Tongue (tissue), 2 donors: ENCODE data around the gene C1D. TPM values are rescaled to one million over a fixed set of nuclear protein-coding genes. Genes with fewer than 3 reads are reported as not detected.
"Not testable (repeated sequence)": the region's sequence is repeated elsewhere in the genome, so short reads cannot be mapped to it uniquely, and the experiment has no call there.

Experiments used
- DNase-seq: peaks from one replicate; pipeline ENCODE4 v3.0.0-alpha.2; 2015
- total RNA-seq: library from RNA; depleted of rRNA; stranded (reverse); fragments of >200 nt; gene quantifications from one replicate; pipeline ENCODE4 v1.2.3, GENCODE V29; 2014

The C1D gene
- total RNA-seq, 1 donor from 2014 or later, result 54.8 TPM

- DNase-seq, result no peak
Observed at GRCh38 chr2:67999332-67999731, 63.5 kb downstream of the C1D start.

- no peak for DNase-seq
Observed at GRCh38 chr2:67997903-67998302, 64.9 kb downstream of the C1D start.

- no peak for DNase-seq
Observed at GRCh38 chr2:67997528-67997900, 65.3 kb downstream of the C1D start.

GRCh38 chr2:67996772-67997527, 65.9 kb downstream of the C1D start:
- DNase-seq, result no peak

GRCh38 chr2:67994716-67995115, 68.1 kb downstream of the C1D start:
- DNase-seq, result no peak

DNA sequence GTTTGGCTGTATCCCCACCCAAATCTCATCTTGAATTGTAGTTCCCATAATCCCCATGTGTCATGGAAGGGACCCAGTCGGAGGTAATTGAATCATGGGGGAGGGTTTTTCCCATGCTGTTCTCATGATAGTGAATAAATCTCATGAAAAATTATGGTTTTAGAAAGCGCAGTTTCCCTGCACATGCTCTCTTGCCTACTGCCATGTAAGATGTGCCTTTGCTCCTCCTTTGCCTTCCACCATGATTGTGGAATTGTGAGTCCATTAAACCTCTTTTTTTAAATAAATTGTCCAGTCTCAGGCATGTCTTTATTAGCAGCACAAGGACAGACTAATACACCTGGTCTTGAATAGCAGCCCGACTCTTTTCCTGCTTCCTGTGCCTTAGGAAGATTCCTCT, 68.7 kb downstream of the C1D start:
- not testable (repeated sequence) for DNase-seq

- no peak for DNase-seq
Observed at GRCh38 chr2:67993329-67993728, 69.5 kb downstream of the C1D start.

DNA sequence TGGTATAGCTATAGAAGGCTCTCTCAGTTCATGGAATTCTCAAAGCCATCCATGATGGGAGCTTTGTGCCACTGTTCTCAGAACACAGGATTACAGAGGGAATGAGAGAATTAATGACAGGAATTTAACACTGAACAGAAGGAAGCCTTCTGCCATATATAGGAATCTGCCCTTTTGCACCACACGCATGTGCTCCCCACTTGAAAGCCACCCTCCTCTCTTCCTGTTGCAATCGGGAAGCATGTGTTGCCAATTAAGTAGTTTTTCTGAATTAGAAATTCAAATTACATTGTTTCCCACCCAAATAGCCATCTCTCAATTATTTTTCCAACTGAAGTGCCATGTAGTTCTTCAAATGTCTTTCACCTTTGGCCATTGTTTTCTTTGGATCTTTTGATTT, 71.3 kb downstream of the C1D start:
- no peak for DNase-seq

Other genes with a start within 250 kb of the C1D start
- gene PNO1, start 94.9 kb upstream of the C1D start, total RNA-seq, result 15.5 TPM
- 57.1 TPM for gene PPP3R1, start 189.5 kb upstream of the C1D start, total RNA-seq